Measurements from ENCODE around the gene KRT2. TPM values are rescaled to one million over a fixed set of nuclear protein-coding genes. Genes with fewer than 3 reads are reported as not detected.

Gene KRT2
- total and polyA plus RNA-seq, 9 of the 15 experiments (the other 6 are each of a cell fraction or from before 2014, with no cell fraction given), result 0.03 to 0.69 (median 0.07) TPM; not detected in 2

GRCh38 chr12:52605542-52605941 is 46.5 kb downstream of the KRT2 start:
- H4K20me1 ChIP-seq (replicated peaks; ENCODE audit: control insufficient read depth, insufficient read depth, low read length), result no peaks in the 10 kb centered on the region
- H3K9ac ChIP-seq (ENCODE audit: insufficient read depth in 1 of 2, low read depth in 2 of 2, low read length in 2 of 2), result no peak overlapping the region
- in situ Hi-C loops (cut with MboI), result no loop called here
- no TSS peak for BruUV-seq (replicated peaks)
- H3K79me2 ChIP-seq (ENCODE audit: control insufficient read depth, insufficient read depth, low read length), result no peaks in the 10 kb centered on the region
- no peak for ATAC-seq
- ChIA-PET CTCF (ENCODE audit: low intra/inter-chr PET ratio) (no interaction called here), POLR2A (no interaction called here)
- H3K4me1 ChIP-seq (replicated peaks in 1 of 2; ENCODE audit: control insufficient read depth in 2 of 2, insufficient read depth in 2 of 2, low read length in 2 of 2), result peaks cover 6 to 15% of the 10 kb centered on the region in 2 experiments; a peak in 4 of 5 replicates
- no peaks in the 10 kb centered on the region for H3K9me1 ChIP-seq (ENCODE audit: control insufficient read depth, insufficient read depth, low read length)
- peaks cover 0 to 19% of the 10 kb centered on the region in 2 experiments; a peak in 3 of 5 replicates for H3K27me3 ChIP-seq (ENCODE audit: control insufficient read depth in 2 of 2, insufficient read depth in 2 of 2, low read length in 2 of 2)
- no peak for TF ChIP-seq AFF4 (CRISPR knock-in tag; IDR thresholded peaks at IDR 0.05)
- peak; percentile 78 for TF ChIP-seq RBM25 (IDR thresholded peaks at IDR 0.05; ENCODE audit: low read depth, low read length, severe bottlenecking)
- TF ChIP-seq ZNF124 (CRISPR knock-in tag; IDR thresholded peaks at IDR 0.05), result no peak
- TF ChIP-seq POLR2G (IDR thresholded peaks at IDR 0.05; ENCODE audit: low read depth, low read length), result no peak
- no peak for FAIRE-seq
- H2AFZ ChIP-seq (ENCODE audit: low read depth, low read length), result no peak overlapping the region
- intact Hi-C loops (cut with micrococcal nuclease), result no loop called here
- H3K36me3 ChIP-seq (ENCODE audit: control insufficient read depth, insufficient read depth, low read length), result no peaks in the 10 kb centered on the region
- H3K9me3 ChIP-seq (replicated peaks; ENCODE audit: control insufficient read depth, insufficient read depth, low read depth, low read length), result no peaks in the 10 kb centered on the region
- no peak overlapping the region for H3K4me2 ChIP-seq (ENCODE audit: insufficient read depth, low read length)
- no peak for DNase-seq (ENCODE audit: extremely low read depth in 1 of 4, low spot score in 3 of 4)
- no peak overlapping the region for H3K4me3 ChIP-seq
- no peak overlapping the region for H3K27ac ChIP-seq (ENCODE audit: extremely low read depth, low read depth, low read length)
- 5% methylated on average over 1 of the region's 1 CpG for WGBS (ENCODE audit: insufficient coverage, low coverage, missing lambda C conversion rate)

All from K562 (cell line).